IPS DF 4.7 (cell line): ENCODE data around the gene DGKD.
"Not testable (repeated sequence)": the region's sequence is repeated elsewhere in the genome, so short reads cannot be mapped to it uniquely, and the experiment has no call there.

Experiments used
- DNase-seq: peaks from one replicate; pipeline ENCODE4 v3.0.0-alpha.2; 2013; ENCODE audit warnings: low spot score; ENCODE audit errors: extremely low read depth

Gene DGKD

GRCh38 chr2:233384015-233384414 is 29.7 kb downstream of the DGKD start:
- no peak for DNase-seq

- no peak for DNase-seq
Observed at GRCh38 chr2:233384811-233385488, 30.7 kb downstream of the DGKD start.

GRCh38 chr2:233385489-233386044 is 31.3 kb downstream of the DGKD start:
- DNase-seq = no peak

GRCh38 chr2:233386382-233387041 is 32.2 kb downstream of the DGKD start:
- no peak for DNase-seq

- no peak for DNase-seq
Observed at GRCh38 chr2:233387225-233387624, 32.9 kb downstream of the DGKD start.

- DNase-seq = no peak
Observed at GRCh38 chr2:233387667-233388528, 33.6 kb downstream of the DGKD start.

- DNase-seq = no peak
Observed at GRCh38 chr2:233389601-233390125, 35.4 kb downstream of the DGKD start.

- no peak for DNase-seq
Observed at GRCh38 chr2:233395687-233396086, 41.4 kb downstream of the DGKD start.

- not testable (repeated sequence) for DNase-seq
Observed at GRCh38 chr2:233396726-233397665, 42.7 kb downstream of the DGKD start.

GRCh38 chr2:233399306-233400225 is 45.3 kb downstream of the DGKD start:
- DNase-seq = no peak

GRCh38 chr2:233400341-233400740 is 46.0 kb downstream of the DGKD start:
- no peak for DNase-seq

- DNase-seq = no peak
Observed at GRCh38 chr2:233400961-233401360, 46.7 kb downstream of the DGKD start.

GRCh38 chr2:233402346-233402745 is 48.1 kb downstream of the DGKD start:
- DNase-seq = no peak

GRCh38 chr2:233402789-233403188 is 48.5 kb downstream of the DGKD start:
- DNase-seq = no peak

- no peak for DNase-seq
Observed at GRCh38 chr2:233404222-233404621, 49.9 kb downstream of the DGKD start.

GRCh38 chr2:233406865-233407264 is 52.6 kb downstream of the DGKD start:
- DNase-seq = no peak

GRCh38 chr2:233407771-233408181 is 53.5 kb downstream of the DGKD start:
- no peak for DNase-seq

- DNase-seq = no peak
Observed at GRCh38 chr2:233408366-233409285, 54.3 kb downstream of the DGKD start.
